GM19239 (cell line): ENCODE data around the gene ZNRF4.
"Not testable (repeated sequence)": the region's sequence is repeated elsewhere in the genome, so short reads cannot be mapped to it uniquely, and the experiment has no call there.

Source experiments
- DNase-seq: peaks from one replicate; pipeline ENCODE4 v3.0.0; 2011; ENCODE audit warnings: low spot score; ENCODE audit not compliant: insufficient read length
- FAIRE-seq: peaks from 2 replicates; lab custom pipeline; 2011; peaks lifted over from hg19 to GRCh38; lab: Jason Lieb, UNC

ZNRF4 gene, protein sequence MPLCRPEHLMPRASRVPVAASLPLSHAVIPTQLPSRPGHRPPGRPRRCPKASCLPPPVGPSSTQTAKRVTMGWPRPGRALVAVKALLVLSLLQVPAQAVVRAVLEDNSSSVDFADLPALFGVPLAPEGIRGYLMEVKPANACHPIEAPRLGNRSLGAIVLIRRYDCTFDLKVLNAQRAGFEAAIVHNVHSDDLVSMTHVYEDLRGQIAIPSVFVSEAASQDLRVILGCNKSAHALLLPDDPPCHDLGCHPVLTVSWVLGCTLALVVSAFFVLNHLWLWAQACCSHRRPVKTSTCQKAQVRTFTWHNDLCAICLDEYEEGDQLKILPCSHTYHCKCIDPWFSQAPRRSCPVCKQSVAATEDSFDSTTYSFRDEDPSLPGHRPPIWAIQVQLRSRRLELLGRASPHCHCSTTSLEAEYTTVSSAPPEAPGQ

DNA sequence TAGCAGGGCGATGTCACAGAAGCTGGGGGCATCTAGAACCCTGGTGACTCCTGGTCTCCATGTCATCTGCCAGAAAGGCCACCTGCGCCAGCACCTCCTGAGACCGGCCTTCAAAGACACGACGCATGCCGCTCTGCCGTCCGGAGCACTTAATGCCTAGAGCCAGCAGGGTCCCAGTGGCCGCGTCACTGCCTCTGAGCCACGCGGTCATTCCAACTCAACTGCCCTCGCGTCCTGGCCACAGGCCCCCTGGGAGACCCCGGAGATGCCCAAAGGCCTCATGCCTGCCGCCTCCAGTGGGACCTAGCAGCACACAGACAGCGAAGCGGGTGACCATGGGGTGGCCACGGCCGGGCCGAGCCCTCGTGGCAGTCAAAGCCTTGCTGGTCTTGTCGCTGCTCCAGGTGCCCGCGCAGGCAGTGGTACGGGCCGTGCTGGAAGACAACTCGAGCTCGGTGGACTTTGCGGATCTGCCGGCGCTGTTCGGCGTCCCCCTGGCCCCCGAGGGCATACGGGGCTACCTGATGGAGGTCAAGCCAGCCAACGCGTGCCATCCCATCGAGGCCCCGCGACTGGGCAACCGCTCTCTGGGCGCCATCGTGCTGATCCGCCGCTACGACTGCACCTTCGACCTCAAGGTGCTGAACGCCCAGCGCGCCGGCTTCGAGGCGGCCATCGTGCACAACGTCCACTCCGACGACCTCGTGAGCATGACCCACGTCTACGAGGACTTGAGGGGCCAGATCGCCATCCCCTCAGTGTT, at the start of gene ZNRF4:
TSS of gene ZNRF4 (plus strand) at position 51 of the 763 bp plus-strand sequence. CDS start at position 126, 75 bp downstream.
- FAIRE-seq (no peak), DNase-seq (no peak)

GRCh38 chr19:5406198-5406597, 49.0 kb upstream of the ZNRF4 start:
- not testable (repeated sequence) for DNase-seq

DNA sequence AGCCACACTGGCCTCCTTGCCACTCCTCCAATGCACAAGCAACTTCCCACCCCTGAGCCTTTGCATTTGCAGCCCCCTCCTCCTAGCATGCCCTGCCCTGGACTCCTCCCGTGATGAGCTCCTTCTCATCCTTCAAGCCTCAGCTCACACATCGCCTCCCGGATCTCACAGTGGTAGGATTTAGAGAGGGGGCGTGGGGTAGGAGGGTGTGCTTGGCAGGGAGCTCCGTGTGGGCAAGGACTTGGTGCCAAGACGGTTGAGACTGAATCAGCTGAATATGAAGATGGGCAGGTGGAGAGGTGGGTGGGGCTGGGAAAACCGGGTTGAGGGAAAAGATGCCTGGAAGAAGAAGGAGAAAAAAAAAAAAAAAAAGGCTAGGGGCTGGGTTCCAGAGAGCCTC, 48.4 kb upstream of the ZNRF4 start:
- FAIRE-seq = no peak
- DNase-seq = no peak

More at GRCh38 chr19:5406198-5406597, 49.0 kb upstream of the ZNRF4 start:
- not testable (repeated sequence) for FAIRE-seq

GRCh38 chr19:5407356-5407755, 47.9 kb upstream of the ZNRF4 start:
- DNase-seq = no peak
- no peak for FAIRE-seq

DNA sequence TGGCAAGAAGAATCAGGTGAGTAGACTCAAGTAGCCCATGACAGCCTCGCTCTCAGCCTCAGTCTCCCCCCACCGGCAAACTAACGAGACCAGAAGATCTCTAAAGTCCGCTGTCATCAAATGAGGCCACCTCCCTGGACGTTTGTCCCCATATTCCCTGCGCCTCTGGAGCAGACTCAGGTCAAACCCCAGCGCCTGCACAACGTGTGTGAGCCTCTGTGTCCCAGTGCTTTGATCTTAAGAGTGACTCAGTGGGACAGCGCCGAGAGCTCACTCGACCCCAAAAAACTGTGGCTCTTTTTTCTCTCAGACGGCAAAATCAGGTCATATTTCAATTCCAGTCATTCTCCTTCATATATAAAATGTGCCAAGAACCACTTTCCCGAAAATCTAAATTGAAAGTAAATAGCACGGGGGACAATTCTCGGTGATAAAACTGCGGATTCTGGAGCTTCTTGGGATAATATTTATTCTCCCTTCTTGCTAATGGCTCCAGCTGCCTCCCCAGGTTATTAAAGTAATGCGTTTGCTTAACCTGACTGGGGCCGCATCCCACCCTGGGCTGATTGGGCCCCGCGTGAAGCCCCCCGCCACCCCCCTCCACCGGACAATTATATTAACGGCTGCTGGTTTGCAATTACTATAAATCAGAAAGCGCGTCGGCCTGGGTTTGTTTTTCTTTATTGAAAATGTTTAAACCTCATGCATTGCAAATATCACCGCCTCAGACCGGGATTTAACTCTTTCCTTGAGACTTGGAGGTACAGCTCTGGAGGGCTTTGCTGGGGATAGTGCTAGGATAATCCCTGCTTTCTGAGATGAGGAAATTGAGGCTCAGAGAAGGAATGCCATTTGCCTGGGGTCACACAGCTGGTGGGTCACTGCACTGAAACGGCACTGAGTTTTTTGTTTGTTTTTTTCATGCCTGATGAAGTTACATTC, 37.5 kb upstream of the ZNRF4 start:
- DNase-seq (no peak), FAIRE-seq (no peak)

DNA sequence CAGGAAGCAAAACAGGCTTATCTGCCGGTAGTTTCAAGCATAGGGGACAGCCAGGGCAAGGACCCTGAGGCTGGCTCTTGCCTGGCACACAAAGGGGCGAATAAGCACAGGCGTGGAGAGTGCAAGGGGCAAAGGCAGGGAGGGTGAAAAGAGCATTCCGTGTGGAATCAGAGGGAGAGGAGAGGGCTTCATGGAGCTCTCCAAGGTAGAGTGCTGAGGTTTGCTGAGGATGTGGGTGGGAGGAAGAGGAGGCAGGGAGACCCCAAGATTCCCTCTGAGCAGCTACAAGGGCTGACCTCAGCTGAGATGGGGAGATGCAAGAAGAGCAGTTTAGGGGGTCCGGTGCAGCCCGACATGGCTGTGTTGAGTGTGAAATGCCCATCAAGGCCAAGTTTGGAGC, 36.5 kb upstream of the ZNRF4 start:
- DNase-seq = no peak
- no peak for FAIRE-seq

DNA sequence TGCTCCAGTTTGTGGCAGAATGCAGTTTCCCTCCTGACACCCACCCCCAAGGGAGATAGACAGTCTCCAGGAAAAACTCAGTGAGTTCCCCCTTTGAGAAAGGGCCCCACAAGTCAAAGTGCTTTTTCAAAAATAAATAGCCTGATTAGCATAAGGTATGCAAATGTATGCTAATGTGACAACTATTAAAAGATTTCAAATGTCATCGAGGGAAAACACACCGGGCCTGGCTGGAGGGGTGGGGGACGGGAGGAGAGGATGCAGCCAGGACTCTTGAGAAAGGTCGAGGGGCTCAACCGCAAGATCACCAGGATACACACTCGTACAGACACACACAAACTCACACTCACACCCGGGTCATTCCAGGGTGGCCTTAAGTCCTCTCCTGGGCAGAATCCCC, 34.3 kb upstream of the ZNRF4 start:
- no peak for FAIRE-seq
- no peak for DNase-seq

DNA sequence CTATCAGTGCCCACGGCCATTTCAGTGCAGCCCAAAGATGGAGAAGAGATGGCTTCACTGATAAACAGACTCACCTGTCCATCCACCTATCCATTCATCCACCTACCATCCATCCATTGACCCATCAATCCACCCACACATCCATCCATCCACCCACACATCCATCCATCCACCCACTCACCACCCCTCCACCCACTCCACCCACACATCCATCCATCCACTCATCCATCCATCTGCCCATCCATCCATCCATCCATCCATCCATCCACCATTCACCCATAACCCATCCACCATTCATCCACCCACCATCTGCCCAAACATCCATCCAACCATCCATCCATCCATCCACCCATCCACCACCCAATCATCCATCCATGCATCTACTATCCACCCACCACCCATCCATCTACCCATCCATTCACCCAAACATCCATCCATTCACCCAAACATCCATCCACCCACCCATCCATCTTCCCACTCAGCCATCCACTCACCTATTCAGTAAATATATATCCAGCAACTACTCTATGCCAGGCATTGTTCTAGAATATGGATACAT, 31.6 kb upstream of the ZNRF4 start:
- DNase-seq (no peak), FAIRE-seq (no peak)

GRCh38 chr19:5424192-5424973, 30.8 kb upstream of the ZNRF4 start:
- no peak for DNase-seq
- no peak for FAIRE-seq

DNA sequence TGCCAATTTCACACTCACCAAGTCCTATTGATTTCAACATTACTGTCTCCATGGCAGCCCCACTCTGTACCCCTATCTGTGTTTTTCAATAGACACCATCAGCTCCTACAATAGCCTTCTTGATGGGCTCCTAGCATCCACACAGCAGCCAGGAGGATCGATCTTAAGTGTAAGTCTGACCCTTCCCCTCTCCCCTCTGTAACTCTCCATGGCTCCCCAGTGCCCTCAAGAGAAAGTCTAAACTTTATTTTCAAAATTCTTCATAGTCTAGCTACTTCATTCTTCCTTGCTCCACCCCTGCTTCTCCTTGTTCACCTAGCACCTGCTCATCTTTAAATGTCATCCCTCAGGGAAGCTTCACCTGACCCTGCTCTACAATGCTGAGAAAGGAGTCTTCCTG, 30.0 kb upstream of the ZNRF4 start:
- DNase-seq (no peak), FAIRE-seq (no peak)

DNA sequence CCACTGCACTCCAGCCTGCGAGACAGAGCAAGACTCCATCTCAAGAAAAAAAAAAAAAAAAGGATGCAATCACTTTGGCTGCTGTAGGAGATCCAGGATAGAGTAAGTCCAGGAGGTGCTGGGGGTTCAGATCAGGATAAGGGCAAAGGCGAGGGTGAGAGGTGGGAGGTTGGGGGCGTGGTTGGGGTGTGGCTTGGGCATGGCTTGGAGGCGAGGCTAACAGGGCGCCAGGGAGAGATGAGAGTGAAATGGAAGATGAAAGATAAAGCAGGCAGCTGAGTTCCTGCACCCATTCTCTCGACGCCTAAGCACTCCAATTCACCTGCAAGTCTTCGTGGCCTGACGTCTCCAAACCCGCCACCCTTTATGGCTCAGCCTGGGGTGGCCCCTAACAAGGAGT, 25.0 kb upstream of the ZNRF4 start:
- FAIRE-seq (no peak), DNase-seq (no peak)

- DNase-seq = no peak
- no peak for FAIRE-seq
These were observed 22.5 kb upstream of the ZNRF4 start for GRCh38 chr19:5432687-5433086.

GRCh38 chr19:5434351-5434917, 20.8 kb upstream of the ZNRF4 start:
- no peak for FAIRE-seq
- no peak for DNase-seq

DNA sequence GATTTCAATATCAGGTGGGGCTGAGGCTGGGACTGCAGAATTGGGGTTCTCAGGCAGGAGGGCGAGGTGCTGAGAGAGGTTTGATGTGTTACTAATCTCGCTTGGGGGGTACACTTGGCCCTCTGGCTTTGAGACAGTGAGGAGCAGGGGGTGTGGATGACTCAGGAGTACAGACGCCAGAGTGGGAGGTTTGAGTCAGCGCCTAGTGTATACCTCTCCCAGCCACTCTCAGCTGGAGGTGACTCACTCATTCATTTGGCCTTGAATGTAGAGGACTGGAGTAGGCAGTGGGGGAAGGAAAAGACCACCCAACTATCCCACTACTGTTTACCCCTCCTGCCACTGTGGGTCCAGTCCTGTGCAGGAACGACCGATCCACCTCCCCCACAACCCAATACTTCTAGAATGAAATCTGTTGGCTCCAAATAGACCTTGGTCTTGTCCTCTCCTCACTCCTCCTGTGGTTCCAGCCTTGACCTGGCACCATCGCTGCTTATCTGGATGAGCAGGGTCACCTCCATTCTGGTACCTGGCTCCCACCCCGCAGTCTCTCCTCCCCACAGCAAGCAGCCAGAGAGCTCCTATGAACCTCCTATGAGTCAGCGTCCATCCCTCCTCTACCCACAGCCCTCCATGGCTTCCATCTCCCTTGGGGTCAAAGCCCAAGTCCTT, 20.1 kb upstream of the ZNRF4 start:
- DNase-seq = no peak
- FAIRE-seq = no peak

DNA sequence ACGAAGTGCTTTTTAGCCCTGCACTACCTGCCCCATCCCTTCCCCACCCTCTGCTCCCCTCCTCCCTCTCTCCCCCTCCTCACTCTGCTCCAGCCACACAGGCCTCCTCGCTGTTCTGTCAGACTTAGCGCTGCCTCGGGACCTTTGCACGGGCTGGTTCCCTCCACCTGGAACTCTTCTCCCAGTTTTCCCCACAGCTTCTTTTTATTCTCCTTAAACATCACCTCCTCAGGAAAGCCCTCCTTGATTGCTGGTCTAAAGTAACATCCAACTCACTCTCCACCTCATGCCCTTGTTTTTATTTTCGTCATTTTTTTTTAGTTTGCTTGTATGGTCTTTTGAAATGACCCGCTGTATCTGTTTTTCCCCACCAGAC, 19.6 kb upstream of the ZNRF4 start:
- no peak for FAIRE-seq
- no peak for DNase-seq

- FAIRE-seq (no peak), DNase-seq (no peak)
These were observed 18.9 kb upstream of the ZNRF4 start for GRCh38 chr19:5436106-5436947.

- FAIRE-seq = no peak
These were observed 18.3 kb upstream of the ZNRF4 start for GRCh38 chr19:5436948-5437306.

GRCh38 chr19:5438756-5439155, 16.5 kb upstream of the ZNRF4 start:
- FAIRE-seq, DNase-seq: not testable (repeated sequence)

More at GRCh38 chr19:5436948-5437306, 18.3 kb upstream of the ZNRF4 start:
- DNase-seq = no peak
